ENCODE data around the gene SLC25A1.

The SLC25A1 gene

DNA sequence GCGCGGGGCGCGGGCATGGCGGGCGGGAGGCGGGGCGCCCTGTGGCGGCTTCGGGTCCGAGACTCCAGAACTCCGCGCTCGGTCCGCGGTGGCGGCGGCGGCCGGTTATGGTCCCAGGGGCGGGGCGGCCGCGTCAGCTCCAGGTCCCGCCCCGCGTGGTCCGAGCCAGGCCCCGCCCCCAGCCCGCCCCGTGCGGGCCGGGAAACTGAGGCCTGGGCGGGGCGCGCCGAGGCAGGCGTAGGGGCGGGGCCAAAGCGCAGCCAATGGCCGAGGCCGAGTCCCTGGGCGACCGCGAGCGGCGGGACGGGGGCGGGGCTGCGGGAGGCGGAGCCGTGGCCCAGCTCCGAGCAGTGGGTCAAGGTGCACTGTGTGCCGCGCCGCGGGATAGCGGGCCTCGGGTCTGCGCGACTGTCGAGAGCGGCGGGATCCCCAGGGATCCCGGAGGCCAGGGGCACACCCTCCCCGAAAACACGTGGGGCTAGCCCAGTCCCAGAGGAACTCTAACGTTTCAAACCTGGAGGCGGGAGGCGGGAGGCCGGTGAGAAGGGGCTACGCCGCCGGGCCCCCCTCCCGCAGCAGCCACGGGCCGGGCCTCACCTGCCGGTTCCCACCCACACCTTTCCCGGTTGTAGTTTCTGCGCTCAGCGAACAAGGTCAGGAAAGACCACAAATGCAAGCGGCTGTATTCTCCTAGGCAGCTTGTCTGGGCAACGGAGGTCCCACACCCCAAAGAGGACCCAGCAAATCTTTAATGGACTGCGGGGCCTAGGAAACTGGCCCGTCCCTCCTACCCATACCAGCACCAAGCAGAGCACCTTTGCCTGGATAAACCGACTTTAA is at the start of gene SLC25A1:
Gene SLC25A1 (minus strand): TSS at position 80 of the 840 bp plus-strand sequence. CDS start 63 bp downstream, at position 17.
- DNase-seq (ENCODE audit: low read depth): no peak

DNA sequence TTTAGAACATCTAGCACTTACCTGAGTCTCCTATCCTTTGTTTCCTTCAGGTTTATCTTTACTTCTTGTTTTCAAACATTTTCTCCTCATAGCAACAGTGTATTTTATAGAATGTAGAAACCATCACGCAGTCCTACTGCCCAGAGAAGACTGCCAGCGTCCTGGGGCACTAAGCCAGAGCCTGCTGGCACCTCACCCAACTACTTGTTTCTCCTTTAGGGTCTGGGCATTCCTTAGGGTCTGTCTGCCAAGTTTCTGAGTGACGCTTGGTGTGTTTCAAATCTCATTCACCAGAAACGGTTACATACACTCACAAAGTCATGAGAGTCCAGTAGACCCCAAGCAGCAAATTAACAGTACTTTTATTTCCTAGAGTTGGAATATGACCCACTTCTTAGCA is 49.6 kb upstream of the SLC25A1 start:
- DNase-seq (ENCODE audit: low read depth): no peak

DNA sequence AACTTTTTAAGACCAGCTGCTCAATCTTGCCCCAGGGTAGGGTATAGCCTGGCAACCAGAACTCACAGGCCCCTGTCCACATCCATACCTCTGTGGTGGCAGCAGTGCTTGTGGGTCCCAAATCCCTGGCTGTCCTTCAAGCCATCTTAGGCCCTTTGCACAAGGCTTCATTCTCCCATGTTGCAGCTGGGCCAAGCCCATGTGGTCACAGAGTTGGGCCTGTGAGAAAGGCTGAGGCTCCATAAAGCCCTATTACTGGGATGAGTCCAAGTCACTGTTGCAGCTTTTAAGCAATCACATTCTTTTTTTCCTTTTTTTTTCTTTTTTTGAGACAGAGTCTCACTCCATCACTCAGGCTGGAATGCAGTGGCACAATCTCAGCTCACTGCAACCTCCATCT is 47.9 kb upstream of the SLC25A1 start:
- DNase-seq (ENCODE audit: low read depth): no peak

DNA sequence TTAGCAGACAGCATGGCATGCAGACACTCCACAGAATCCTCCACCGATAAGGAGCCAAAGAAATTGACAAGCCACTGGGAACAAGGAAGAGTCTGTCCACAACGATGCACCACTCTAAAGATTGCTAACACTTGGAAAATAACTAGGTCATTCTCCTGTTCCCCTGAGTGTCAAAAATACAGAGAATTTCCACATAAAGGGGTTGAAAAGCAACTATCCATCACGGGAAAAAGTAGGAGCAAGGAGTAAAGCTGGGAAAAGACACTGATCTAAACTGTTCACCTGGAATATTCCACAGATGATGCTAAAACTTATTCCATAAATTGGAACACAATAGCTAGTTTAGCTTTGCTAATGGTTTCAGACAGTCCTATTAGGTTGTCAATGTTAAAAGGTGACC is 47.0 kb upstream of the SLC25A1 start:
- DNase-seq (ENCODE audit: low read depth): no peak

DNA sequence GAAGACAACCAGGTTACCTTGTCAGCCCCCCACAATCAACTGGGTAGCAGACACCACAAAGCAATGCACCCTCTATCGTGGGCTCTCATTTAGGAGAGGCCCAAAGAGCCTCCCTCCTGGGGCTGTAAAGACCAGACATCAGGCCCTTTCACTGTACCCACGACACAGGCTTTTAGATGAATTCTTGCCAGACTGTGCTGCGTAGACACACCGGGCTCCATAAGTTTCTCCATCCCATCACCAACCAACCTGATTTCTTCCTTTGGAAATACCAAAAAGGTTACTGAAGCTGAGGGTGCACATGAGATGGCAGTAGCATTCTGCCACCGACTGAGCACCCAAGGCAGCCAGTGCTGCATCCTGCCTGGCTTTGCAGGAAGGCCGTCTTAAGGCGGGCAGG is 46.4 kb upstream of the SLC25A1 start:
- DNase-seq (ENCODE audit: low read depth): no peak

DNA sequence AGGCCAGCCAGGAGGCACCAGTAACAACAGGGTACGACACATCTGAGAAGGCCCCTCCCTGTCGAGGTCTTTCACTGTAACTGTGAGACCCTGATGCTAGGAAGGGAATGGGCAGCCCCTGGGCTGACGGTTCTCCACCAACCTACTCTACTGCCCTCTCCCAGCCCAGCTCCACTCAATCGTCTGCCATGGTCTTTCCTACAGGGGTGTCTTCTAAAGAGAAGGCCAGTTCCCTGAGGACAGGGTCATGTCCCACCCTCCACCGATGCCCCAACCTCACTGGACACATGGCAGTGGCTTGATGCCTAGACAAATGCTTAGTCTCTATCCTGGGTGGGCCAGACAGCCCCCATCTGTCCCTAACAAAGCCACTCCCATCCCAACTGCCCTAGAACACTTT is 46.0 kb upstream of the SLC25A1 start:
- no peak for DNase-seq (ENCODE audit: low read depth)

DNA sequence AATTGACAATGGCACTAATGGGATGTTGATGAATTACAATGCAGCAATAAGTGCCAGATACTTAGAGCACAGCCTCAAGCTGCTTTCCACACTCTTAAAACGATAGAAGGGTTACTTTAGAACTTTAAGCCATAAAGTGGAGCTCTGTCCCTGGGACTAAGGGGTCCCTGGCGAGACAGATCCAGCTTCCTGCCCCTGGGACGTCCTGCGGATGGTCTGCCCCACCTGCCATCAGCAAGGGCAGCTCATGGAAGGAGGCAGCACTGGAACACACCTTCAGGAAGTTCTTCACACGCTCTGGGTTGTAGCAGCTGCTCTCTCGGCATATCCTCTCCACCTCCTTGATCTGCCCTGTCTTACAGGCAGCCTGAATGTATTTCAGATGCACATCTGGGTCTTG is 45.1 kb upstream of the SLC25A1 start:
- DNase-seq (ENCODE audit: low read depth): no peak

DNA sequence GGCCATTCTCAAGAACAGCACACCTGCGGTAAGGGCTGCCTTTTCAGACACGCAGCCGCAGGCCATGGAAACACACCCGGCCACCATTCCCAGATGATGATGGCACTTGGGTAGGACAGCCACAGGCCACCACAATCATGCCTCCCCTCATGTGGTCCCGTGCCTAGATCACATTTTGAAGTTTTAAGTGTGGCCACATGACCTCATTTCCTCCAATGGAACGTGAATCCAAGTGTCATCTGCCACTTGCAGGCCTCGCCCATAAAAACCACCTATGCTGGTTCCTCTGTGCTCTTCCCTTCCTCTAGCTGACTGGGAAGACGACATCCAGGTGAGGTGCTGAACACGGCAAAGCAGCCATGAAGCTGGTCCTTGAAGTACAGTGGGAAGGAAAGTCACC is 44.6 kb upstream of the SLC25A1 start:
- no peak for DNase-seq (ENCODE audit: low read depth)

DNA sequence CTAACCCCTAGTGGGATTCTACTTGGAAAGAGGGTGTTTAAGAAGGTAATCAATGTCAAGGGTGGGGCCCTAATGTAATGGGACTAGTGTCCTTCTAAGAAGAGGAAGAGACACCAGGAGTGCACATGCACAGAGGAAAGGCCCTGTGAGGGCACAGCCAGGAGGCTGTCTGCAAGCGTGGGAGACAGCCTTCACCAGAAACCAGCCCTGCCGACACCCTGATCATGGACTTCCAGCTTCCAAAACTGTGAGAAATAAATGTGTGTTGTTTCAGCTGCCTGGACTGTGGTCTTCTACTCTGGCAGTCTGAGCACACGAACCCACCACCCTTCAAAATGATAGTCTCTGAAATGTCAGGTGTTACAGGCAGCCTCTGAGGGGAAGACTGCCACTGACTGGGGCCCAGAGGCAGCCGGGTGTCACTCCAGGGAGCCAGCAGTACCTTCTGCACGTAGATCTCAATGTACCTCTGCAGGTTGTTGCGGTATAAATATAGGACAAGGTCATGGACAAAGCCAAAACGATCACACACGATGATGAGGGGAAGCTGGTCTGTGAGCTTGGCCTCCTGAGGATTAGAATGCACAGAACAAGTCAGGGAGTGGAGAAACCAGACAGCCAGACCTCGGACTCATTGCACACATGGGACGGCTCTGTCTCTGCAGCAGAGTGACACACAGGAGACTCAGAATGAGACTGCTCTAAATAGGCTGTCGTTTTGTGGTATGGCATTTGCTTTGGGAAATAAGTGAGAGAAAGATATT is 43.9 kb upstream of the SLC25A1 start:
- DNase-seq (ENCODE audit: low read depth): no peak

DNA sequence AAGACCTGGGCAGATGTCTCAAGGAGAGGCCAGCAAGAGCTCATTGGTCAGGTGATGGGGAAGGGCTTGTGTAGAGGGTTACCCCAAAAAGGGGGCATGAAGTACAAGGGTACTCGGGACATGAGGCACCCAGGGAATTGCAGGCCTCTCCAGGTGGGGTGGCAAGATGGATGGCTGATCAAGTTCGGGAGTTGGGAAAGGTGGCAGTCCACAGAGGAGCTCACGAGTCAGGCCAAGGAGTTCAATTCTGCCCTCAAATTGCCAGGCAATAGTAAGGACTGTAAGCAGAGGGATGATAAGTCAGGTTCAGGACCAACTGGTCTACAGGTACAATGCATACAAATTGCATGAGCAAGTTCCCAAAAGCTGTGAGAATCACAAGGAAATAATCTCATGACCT is 42.3 kb upstream of the SLC25A1 start:
- DNase-seq (ENCODE audit: low read depth): no peak

DNA sequence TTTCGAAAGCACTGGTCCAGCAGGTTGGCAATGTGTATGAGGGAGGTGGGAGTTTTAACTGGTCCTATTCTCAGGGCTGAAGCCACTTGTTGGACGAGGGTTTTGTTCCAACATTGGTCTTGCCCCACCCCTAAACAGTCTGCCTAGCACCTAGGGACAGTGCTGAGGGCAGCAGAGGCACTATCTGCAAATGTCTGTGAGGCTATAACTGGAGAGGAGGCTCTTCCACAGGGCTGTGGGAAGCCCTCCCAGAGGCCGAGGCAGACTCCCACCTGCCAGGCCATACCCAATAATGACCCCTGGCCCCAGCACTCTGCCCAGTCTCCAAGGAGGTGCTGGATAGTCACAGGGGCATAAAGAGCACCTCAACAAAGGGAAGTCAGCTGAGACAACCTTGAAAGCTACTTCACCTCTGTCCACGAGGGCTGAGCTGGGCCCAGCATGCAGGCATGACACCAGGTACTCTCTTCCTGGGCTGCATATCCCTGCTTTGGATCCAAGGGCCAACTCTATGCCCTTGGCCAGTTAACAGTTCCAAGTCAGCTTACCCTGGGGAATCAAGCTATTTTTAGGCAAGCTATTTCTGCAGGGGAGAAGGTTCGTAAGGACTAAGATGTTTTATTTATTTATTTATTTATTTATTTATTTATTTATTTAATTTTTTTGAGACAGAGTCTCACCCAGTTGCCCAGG is 40.2 kb upstream of the SLC25A1 start:
- DNase-seq (ENCODE audit: low read depth): no peak

DNA sequence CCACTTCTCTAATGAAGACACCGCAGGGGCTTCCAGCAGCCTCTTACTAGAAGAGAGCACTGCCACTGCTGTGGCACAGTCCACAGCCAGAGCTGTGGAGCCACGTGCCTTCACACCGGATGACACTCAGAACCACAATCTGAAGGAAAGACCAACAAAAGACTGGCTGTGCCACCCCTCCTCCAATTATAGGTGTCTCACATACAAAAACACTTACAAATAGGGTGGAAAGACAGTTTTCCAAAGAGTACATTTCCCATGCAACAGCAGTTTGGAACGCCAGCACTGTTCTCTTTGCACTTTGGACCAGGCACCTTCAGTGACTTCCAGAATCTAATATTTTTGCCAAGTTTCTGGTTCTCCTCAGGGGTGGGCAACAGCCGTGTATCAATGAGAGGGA is 38.0 kb upstream of the SLC25A1 start:
- DNase-seq (ENCODE audit: low read depth): no peak

DNA sequence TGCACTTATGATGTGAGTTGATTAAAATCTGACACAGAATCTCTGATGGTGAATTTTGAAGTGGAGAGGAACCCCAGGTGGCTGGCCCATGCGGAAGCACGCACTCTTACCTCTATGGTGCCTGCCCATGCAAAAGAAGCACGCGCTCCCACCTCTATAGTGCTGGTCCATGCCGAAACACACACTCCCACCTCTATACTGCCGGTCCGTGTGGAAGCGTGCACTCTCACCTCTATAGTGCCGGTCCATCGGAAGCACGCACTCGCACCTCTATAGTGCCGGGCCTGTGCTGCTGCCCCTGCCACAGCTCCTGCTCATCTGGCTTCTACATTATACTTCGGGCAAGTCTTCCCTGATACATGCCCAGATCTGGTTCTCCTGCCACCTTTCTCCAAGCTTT is 36.8 kb upstream of the SLC25A1 start:
- DNase-seq (ENCODE audit: low read depth): no peak

DNA sequence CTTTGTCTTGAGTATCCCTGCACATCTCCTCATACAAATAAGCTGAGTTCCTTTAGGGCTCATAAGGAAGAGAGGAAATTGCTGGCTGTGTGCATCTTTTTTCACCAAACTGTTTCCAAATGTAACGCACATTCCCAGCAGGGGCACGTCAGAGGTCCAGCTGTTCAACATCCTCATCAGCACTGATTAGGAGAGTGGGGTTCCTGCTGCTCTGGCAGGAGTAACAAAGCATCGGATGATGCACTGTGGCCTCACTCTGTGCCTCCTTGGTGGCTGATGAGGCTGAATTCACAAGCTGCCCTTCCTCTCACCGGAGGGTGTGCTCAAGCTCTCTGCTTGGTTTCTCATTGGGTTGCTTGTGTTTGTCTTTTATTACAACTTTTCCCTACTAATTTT is 35.5 kb upstream of the SLC25A1 start:
- DNase-seq (ENCODE audit: low read depth): no peak

DNA sequence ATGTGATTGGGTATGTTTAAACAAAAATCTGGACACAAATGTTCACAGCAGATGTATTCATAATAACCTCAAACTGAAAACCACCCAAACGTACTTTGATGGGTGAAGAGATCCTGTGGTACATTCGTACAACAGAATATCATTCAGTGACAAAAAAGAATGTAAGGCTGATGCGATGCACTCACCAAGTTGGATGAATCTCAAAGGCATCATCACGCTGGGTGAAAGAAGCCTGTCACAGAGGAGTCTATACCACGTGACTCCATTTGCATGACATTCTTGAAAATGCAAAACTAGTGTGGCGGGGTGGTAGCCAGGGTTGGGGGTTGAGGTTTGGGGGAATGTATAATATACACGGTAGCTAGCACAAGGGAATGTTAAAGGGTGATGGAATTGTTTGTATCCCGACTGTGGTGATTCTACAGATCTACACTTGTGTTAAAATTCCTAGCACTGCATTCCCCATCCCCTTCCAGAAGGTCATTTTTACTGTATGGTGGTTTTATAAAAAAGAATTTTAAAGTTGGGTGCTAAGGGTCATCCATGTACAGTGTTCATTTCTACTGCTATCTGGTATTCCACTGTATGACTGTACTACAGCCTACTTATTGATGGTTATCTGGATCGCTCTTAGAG is 35.0 kb upstream of the SLC25A1 start:
- DNase-seq (ENCODE audit: low read depth): no peak

DNA sequence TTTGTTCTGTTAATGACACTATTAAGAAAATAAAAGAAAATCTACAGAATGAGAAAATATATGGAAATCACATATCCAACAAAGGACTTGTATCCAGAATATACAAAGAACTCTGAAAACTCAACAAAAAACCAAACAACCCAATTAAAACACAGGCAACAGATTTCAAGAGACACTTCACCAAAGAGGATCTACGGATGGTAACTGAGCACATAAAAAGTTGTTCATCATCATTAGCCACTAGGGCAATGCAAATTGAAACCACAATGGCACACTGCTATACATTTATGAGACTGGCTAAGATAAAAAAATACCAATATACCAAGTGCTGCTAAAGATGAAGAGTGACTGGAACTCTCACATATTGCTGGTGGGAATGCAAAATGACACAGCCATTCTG is 34.5 kb upstream of the SLC25A1 start:
- DNase-seq (ENCODE audit: low read depth): no peak

DNA sequence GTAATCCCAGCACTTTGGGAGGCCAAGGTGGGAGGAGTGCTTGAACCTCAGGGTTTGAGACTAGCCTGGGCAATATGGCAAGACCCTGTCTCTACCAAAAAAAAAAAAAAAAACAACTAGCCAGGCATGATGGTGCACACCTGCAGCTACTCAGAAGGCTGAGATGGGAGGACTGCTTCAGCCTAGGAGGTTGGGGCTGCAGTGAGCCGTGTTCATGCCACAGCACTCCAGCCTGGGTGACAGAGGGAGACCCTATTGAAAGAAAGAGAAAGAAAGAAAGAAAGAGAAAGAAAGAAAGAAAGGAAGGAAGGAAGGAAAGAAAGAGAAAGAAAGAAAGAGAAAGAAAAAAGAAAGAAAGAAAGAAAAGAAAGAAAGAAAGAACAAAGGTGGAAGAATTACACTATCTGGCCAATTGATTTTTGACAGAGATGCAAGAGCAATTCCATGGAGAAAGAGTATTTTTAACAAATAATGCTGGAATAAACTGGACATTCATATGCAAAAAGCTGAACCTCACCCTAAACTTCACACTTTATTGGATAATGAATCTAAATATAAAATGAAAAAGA is 33.9 kb upstream of the SLC25A1 start:
- DNase-seq (ENCODE audit: low read depth): no peak

DNA sequence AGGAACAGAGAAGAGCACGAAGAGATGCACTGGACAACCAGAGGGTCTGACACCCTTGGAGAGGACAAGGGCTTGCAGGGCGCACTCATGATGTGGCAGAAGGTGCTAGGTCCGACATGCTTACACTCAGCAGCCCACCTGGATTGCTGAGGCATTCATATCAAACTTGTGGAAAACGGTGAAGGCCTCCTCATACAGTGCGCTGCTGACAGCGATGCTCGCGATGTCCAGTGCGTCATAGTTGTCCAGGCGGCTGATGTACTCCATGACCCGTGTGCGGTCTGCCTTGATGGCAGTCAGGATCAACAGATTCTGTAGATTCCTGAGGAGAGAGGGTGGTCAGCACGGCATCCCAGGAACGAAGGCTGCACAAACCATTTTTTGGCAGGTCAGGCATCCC is 31.7 kb upstream of the SLC25A1 start:
- DNase-seq (ENCODE audit: low read depth): no peak

DNA sequence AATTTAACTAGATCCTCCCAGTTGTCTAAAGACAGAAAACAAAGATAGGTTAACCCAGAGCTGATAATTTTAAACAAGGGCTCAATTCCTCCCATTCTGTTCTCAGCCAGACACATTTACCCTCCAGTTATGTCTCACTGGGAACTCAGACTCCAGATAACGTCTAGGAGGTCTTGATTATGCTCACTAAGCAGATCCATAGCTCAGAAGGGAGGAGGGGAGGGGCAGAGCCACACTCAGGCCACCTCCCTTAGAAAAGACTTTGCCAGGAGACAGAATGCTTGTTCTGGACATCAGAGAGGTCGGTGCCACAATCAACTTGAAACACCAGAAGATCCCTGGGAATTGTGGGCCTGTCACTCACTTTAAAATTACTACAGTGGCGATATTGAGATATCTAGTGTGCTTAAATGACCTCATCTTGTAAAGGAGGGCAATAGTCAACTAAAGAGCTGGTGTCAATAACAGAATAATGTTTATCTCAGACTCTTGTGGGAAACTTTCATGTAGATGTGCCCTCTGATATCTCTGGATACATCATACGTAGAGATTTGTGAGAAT is 29.8 kb upstream of the SLC25A1 start:
- no peak for DNase-seq (ENCODE audit: low read depth)

DNA sequence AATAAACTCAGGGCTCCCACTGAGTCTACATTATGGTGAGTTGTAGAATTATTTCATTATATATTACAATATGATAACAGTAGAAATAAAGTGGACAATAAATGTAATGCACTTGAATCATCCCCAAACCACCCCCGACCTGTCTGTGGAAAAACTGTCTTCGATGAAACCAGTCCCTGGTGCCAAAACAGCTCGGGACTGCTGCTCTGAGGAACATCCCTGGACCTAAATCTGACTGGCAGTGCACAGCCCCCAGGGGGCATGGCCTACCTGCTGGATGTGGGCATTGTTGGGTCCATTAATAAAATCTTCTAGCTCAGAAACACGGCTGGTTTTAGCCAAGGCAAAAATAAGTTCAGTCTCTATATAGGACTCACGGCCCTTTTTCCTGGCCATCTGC is 29.3 kb upstream of the SLC25A1 start:
- DNase-seq (ENCODE audit: low read depth): no peak

DNA sequence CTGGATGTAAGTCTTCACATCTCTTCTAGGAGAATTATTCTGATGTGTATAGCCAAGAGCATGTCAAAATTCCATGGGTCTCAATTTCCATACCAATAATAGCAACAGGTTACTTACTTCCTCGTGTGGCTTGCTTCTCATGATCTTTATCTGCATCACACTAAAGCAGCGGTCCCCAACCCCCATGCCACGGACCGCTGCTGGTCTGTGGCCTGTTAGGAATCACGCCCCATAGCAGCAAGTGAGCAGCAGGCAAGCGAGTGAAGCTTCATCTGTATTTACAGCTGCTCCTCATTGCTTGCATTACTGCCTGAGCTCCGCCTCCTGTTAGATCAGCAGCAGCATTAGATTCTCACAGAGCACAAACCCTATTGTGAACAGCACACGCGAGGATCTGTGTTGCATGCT is 28.9 kb upstream of the SLC25A1 start:
- no peak for DNase-seq (ENCODE audit: low read depth)

DNA sequence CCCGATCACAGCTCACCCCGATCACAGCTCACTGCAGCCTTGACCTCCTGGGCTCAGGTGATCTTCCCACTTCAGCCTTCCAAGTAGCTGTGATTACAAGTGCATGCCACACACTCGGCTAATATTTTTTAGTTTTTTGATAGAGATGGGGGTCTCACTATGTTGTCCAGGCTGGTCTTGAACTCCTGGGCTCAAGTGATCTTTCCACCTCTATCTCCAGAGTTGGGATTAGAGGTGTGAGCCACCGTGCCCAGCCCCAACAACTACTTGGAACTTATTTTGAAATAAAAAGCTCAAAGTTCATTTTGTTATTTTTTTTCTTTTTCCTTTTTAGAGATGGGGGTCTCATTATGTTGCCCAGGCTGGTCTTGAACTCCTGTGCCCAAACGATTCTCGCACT is 27.8 kb upstream of the SLC25A1 start:
- no peak for DNase-seq (ENCODE audit: low read depth)
